Smooth muscle cell (in vitro differentiated cells): Measurements from ENCODE around the gene CD200R1. TPM values are rescaled to one million over a fixed set of nuclear protein-coding genes. Genes with fewer than 3 reads are reported as not detected.

Experiments
- DNase-seq: peaks from one replicate; lab custom pipeline; 2025; ENCODE audit not compliant: unreplicated experiment; lab: John Stamatoyannopoulos, UW
- H2AFZ ChIP-seq: fragments of 200-600 bp; sonication (generic); 2 replicates; pipeline ENCODE4 v1.6.0; 2016; ENCODE audit warnings: antibody characterized with exemption, low read depth, mild to moderate bottlenecking
- H3F3A ChIP-seq: fragments of 200-600 bp; sonication (generic); 2 replicates; pipeline ENCODE4 v1.6.0; 2017; ENCODE audit warnings: antibody characterized with exemption, low read depth
- H3K27ac ChIP-seq: fragments of 200-600 bp; sonication (generic); 2 replicates; pipeline ENCODE4 v1.5.1; 2016; ENCODE audit warnings: low read depth, mild to moderate bottlenecking
- H3K27me3 ChIP-seq: fragments of 200-600 bp; sonication (generic); 2 replicates; pipeline ENCODE4 v1.6.1; 2016; ENCODE audit warnings: low read depth, mild to moderate bottlenecking
- H3K36me3 ChIP-seq: fragments of 200-600 bp; sonication (generic); 2 replicates; pipeline ENCODE4 v1.5.1; 2016; ENCODE audit warnings: low read depth
- H3K4me1 ChIP-seq: fragments of 200-600 bp; sonication (generic); 2 replicates; pipeline ENCODE4 v1.5.1; 2016; ENCODE audit warnings: low read depth
- H3K4me2 ChIP-seq: fragments of 200-600 bp; sonication (generic); 2 replicates; pipeline ENCODE4 v1.6.0; 2016; ENCODE audit warnings: mild to moderate bottlenecking
- H3K4me3 ChIP-seq: fragments of 200-600 bp; sonication (generic); 2 replicates; pipeline ENCODE4 v1.5.1; 2016; ENCODE audit warnings: mild to moderate bottlenecking
- H3K79me2 ChIP-seq: fragments of 200-600 bp; sonication (generic); 2 replicates; pipeline ENCODE4 v1.6.0; 2016; ENCODE audit warnings: low read depth, mild to moderate bottlenecking
- H3K9ac ChIP-seq: fragments of 200-600 bp; sonication (generic); 2 replicates; pipeline ENCODE4 v1.6.0; 2016; ENCODE audit warnings: low read depth
- H3K9me3 ChIP-seq: fragments of 200-600 bp; sonication (generic); replicated peaks from 2 replicates; pipeline ENCODE4 v1.5.1; 2016; ENCODE audit warnings: low read depth
- H4K20me1 ChIP-seq: fragments of 200-600 bp; sonication (generic); 2 replicates; pipeline ENCODE4 v1.6.0; 2016; ENCODE audit warnings: low read depth
- CTCF ChIP-seq: fragments of 200-600 bp; sonication (generic); IDR thresholded peaks from 2 replicates; pipeline ENCODE4 v1.5.1; 2017; ENCODE audit warnings: borderline replicate concordance, mild to moderate bottlenecking, antibody characterized with exemption; ENCODE audit not compliant: insufficient read depth, poor library complexity, severe bottlenecking
- WGBS: methylation state at CpG from one replicate; pipeline ENCODE4 v1.1.7; 2016; ENCODE audit warnings: low lambda C conversion rate; 5-methylcytosine and 5-hydroxymethylcytosine counted together
- polyA plus RNA-seq: library from polyadenylated mRNA; unstranded; fragments of >200 nt; fragmentation: Nextera tagmentation; extraction: Ambion mirVana; gene quantifications from 2 replicates; pipeline ENCODE4 v1.2.1, GENCODE V29; 2016
- total RNA-seq: library from RNA; depleted of rRNA; stranded (reverse); fragments of >200 nt; gene quantifications from 2 replicates; pipeline ENCODE4 v1.2.3, GENCODE V29; 2014

Gene CD200R1
- total and polyA plus RNA-seq, 2 experiments from 2014 or later, result 1.1 TPM; not detected in 1

GRCh38 chr3:112979244-112979832 is 4.4 kb upstream of the CD200R1 start:
- Histone ChIP-seq H3K79me2 (no peaks in the 10 kb centered on the region), H3K27me3 (no peaks in the 10 kb centered on the region), H3K4me2 (no peak overlapping the region), H3K4me1 (no peaks in the 10 kb centered on the region), H4K20me1 (no peaks in the 10 kb centered on the region), H3F3A (no peaks in the 10 kb centered on the region), H3K9me3 (no peaks in the 10 kb centered on the region), H3K36me3 (no peaks in the 10 kb centered on the region), H2AFZ (no peak overlapping the region), H3K27ac (no peak overlapping the region), H3K9ac (no peak overlapping the region), H3K4me3 (no peak overlapping the region)
- 90% methylated on average over 1 of the region's 1 CpG for WGBS
- DNase-seq, result no peak
- TF ChIP-seq CTCF, result peak; percentile 89

- H3K36me3 ChIP-seq, result no peaks in the 10 kb centered on the region
- H3K79me2 ChIP-seq, result no peaks in the 10 kb centered on the region
- peaks cover 9% of the 10 kb centered on the region for H3K27me3 ChIP-seq
- H2AFZ ChIP-seq, result no peak overlapping the region
- 98% methylated on average over 2 of the region's 2 CpGs for WGBS
- no peak overlapping the region for H3K27ac ChIP-seq
- TF ChIP-seq CTCF, result no peak
- no peaks in the 10 kb centered on the region for H3F3A ChIP-seq
- H4K20me1 ChIP-seq, result no peaks in the 10 kb centered on the region
- no peak for DNase-seq
- no peaks in the 10 kb centered on the region for H3K9me3 ChIP-seq
- no peak overlapping the region for H3K9ac ChIP-seq
- no peaks in the 10 kb centered on the region for H3K4me1 ChIP-seq
- H3K4me2 ChIP-seq, result no peak overlapping the region
- H3K4me3 ChIP-seq, result no peak overlapping the region
Observed at GRCh38 chr3:112976953-112977352, 2.0 kb upstream of the CD200R1 start.

DNA sequence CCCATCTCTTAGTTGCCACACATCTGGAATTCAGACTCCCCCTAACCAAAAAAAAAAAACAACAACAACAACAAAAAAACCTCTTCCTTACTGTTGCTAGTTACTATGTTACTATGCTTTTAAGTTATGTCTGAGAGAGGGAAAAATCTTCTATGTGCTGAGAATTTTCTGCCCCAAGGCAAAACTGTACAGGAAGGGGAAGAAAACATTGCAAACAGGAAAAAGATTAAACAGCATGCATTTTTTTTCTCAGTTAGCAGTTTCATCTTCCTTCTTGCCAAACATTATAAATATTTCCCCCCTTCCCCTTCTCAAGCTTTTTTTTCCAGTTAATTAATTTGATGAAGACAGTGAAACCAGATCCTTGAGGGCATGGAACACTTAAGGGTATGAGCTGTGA is 1.1 kb upstream of the CD200R1 start:
- Histone ChIP-seq H3K79me2 (no peaks in the 10 kb centered on the region), H4K20me1 (no peaks in the 10 kb centered on the region), H3K4me2 (no peak overlapping the region), H3K27ac (no peak overlapping the region), H3K4me3 (no peak overlapping the region), H3F3A (no peaks in the 10 kb centered on the region), H3K36me3 (no peaks in the 10 kb centered on the region), H2AFZ (no peak overlapping the region), H3K27me3 (peaks cover 15% of the 10 kb centered on the region), H3K4me1 (no peaks in the 10 kb centered on the region), H3K9ac (no peak overlapping the region), H3K9me3 (no peaks in the 10 kb centered on the region)
- no peak for TF ChIP-seq CTCF
- no peak for DNase-seq

DNA sequence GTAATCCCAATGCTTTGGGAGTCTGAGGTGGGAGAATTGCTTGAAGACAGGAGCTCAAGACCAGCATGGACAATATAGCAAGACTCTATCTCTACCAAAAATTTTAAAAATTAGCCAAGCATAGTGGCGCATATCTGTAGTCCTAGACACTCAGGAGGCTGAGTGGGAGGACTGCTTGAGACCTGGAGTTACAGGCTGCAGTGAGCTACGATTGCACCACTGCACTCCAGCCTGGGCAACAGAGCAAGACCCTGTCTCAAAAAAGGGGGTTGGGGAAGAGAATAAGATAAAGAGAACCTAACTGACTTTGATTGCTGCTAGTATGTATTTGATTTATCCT is 755 bp downstream of the CD200R1 start:
- no peaks in the 10 kb centered on the region for H3F3A ChIP-seq
- no peaks in the 10 kb centered on the region for H4K20me1 ChIP-seq
- no peaks in the 10 kb centered on the region for H3K79me2 ChIP-seq
- TF ChIP-seq CTCF, result no peak
- no peak overlapping the region for H3K4me3 ChIP-seq
- no peak overlapping the region for H3K9ac ChIP-seq
- H2AFZ ChIP-seq, result peak overlapping the region; percentile 69
- H3K4me1 ChIP-seq, result no peaks in the 10 kb centered on the region
- WGBS, result 95% methylated on average over 2 of the region's 2 CpGs
- no peaks in the 10 kb centered on the region for H3K36me3 ChIP-seq
- H3K27ac ChIP-seq, result no peak overlapping the region
- peaks cover 15% of the 10 kb centered on the region for H3K27me3 ChIP-seq
- H3K9me3 ChIP-seq, result no peaks in the 10 kb centered on the region
- no peak for DNase-seq
- H3K4me2 ChIP-seq, result no peak overlapping the region
